SU-DHL-6 (cell line): Measurements from ENCODE around the gene RNF217.

Experiments
- H2AFZ ChIP-seq: fragments of 200-600 bp; sonication (generic); 2 replicates; pipeline ENCODE4 v1.6.1; 2014; ENCODE audit warnings: low read depth, mild to moderate bottlenecking, moderate library complexity, mixed read lengths, antibody characterized with exemption, low read length; ENCODE audit not compliant: severe bottlenecking
- H3F3A ChIP-seq: fragments of 200-600 bp; shearing (Covaris generic); 2 replicates; pipeline ENCODE4 v1.6.0; 2016; ENCODE audit warnings: antibody characterized with exemption, mild to moderate bottlenecking; ENCODE audit not compliant: insufficient read depth
- H3K27ac ChIP-seq: fragments of 200-600 bp; sonication (generic); 2 replicates; pipeline ENCODE4 v1.5.1; 2016; ENCODE audit warnings: low read depth, mild to moderate bottlenecking, low read length, moderate library complexity, mixed read lengths
- H3K27me3 ChIP-seq: fragments of 200-600 bp; sonication (generic), shearing (Covaris generic); 2 replicates; pipeline ENCODE4 v1.6.0; 2014; ENCODE audit warnings: mild to moderate bottlenecking, low read length
- H3K36me3 ChIP-seq: fragments of 200-600 bp; sonication (generic); 2 replicates; pipeline ENCODE4 v1.6.1; 2014; ENCODE audit warnings: mild to moderate bottlenecking, low read length, mixed read lengths
- H3K4me2 ChIP-seq: fragments of 300-600, 200-600 bp; shearing (Covaris generic), sonication (generic); 2 replicates; pipeline ENCODE4 v1.6.0; 2014; ENCODE audit warnings: low read length, low read depth, mild to moderate bottlenecking; ENCODE audit not compliant: poor library complexity, severe bottlenecking
- H3K4me3 ChIP-seq: fragments of 200-600 bp; sonication (generic); 2 replicates; pipeline ENCODE4 v1.5.1; 2014; ENCODE audit warnings: antibody characterized with exemption, low read length, mild to moderate bottlenecking, mixed read lengths; ENCODE audit not compliant: insufficient read depth, poor library complexity, severe bottlenecking
- H3K79me2 ChIP-seq: fragments of 200-600 bp; sonication (generic); 2 replicates; pipeline ENCODE4 v1.6.1; 2014; ENCODE audit warnings: mild to moderate bottlenecking, low read length, moderate library complexity; ENCODE audit not compliant: insufficient read depth
- H3K9ac ChIP-seq: fragments of 200-600 bp; sonication (generic); 2 replicates; pipeline ENCODE4 v1.7.0; 2014; ENCODE audit warnings: mild to moderate bottlenecking, low read length
- H3K9me2 ChIP-seq: fragments of 200-600 bp; sonication (generic); replicated peaks from 2 replicates; pipeline ENCODE4 v1.6.1; 2014; ENCODE audit warnings: low read length; ENCODE audit not compliant: insufficient read depth
- H3K9me3 ChIP-seq: fragments of 200-600 bp; sonication (generic); 2 replicates; pipeline ENCODE4 v1.6.1; 2014; ENCODE audit warnings: low read length, mixed read lengths; ENCODE audit not compliant: insufficient read depth
- H4K20me1 ChIP-seq: fragments of 200-600 bp; sonication (generic); 2 replicates; pipeline ENCODE4 v1.6.1; 2014; ENCODE audit warnings: low read depth, mild to moderate bottlenecking, antibody characterized with exemption, low read length, moderate library complexity, mixed read lengths
- EZH2phosphoT487 ChIP-seq: fragments of 200-600 bp; sonication (generic), shearing (Covaris generic); conservative IDR thresholded peaks from 2 replicates; pipeline ENCODE4 v1.6.1; 2018; ENCODE audit warnings: mild to moderate bottlenecking, antibody characterized with exemption, low read length, moderate library complexity, mixed read lengths
- TF ChIP-seq, protein P1 (sequence below): fragments of 200-600 bp; sonication (generic); IDR thresholded peaks from one replicate; pipeline ENCODE4 v1.5.1; 2017; ENCODE audit warnings: antibody characterized with exemption, mild to moderate bottlenecking, low read length, moderate library complexity; ENCODE audit not compliant: insufficient read depth, poor library complexity, severe bottlenecking

The RNF217 gene

DNA sequence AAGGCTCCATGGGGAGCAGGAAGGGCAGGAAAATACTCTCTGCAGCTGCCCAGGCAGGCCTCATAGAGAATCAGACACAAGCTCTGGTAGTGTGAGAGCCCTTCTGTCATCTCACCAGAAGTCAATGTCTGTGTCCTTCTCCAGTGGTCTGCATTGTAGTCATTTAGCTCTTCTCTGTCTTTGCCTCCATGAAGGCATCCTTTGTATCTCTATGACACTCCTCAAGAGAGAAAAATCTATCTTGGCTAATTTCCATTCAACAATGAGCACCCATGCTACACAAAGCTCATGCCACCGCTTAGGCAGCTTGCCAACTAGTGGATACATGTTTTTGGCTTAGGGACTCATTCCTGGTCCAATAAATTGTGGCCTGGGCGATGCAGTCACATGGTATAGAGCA lies 92.1 kb downstream of the RNF217 start:
- Histone ChIP-seq H3K27me3 (no peaks in the 10 kb centered on the region), H3K36me3 (no peaks in the 10 kb centered on the region), H4K20me1 (no peaks in the 10 kb centered on the region), H3K4me3 (no peak overlapping the region), H3K9me3 (no peaks in the 10 kb centered on the region), H3F3A (no peaks in the 10 kb centered on the region), H3K27ac (no peak overlapping the region), H3K9ac (no peak overlapping the region), H2AFZ (no peak overlapping the region), H3K79me2 (no peaks in the 10 kb centered on the region), H3K9me2 (no peaks in the 10 kb centered on the region), H3K4me2 (no peak overlapping the region)
- TF ChIP-seq EZH2phosphoT487: no peak
- TF ChIP-seq, protein P1, sequence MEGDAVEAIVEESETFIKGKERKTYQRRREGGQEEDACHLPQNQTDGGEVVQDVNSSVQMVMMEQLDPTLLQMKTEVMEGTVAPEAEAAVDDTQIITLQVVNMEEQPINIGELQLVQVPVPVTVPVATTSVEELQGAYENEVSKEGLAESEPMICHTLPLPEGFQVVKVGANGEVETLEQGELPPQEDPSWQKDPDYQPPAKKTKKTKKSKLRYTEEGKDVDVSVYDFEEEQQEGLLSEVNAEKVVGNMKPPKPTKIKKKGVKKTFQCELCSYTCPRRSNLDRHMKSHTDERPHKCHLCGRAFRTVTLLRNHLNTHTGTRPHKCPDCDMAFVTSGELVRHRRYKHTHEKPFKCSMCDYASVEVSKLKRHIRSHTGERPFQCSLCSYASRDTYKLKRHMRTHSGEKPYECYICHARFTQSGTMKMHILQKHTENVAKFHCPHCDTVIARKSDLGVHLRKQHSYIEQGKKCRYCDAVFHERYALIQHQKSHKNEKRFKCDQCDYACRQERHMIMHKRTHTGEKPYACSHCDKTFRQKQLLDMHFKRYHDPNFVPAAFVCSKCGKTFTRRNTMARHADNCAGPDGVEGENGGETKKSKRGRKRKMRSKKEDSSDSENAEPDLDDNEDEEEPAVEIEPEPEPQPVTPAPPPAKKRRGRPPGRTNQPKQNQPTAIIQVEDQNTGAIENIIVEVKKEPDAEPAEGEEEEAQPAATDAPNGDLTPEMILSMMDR: no peak

DNA sequence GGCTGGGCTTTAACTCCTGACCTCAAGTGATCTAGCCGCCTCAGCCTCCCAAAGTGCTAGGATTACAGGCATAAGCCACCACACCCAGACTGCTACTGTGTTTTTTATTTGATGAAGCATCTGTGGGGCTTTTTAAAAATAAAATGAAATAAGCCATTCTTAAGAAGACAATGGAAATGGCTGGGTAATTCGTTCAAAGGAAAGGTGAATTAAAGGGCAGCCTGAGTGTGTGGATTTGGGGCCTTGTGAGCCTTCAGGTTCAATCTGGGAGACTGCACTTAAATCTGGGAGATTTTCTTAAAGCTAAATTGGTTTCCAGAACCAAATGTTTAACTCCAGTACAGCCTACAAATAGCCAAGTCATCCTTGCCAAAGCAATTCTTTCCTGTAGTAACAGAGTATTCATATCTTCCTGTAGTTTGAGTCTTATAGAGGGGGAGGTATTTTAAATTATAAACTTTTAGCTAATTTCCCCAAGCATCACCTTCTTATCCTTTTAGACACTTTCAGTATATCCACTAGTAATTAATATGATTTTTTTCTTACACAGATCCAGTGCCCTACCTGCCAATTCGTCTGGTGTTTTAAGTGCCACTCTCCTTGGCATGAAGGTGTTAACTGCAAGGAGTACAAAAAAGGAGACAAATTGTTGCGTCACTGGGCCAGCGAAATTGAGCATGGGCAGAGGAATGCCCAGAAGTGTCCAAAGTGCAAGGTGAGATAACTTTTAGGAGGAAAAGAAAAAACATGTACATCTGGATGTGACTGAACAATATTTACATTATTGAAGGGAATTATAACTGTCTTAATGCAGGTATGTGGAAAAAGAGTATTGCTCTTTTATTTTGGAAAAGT lies 95.4 kb downstream of the RNF217 start:
- Histone ChIP-seq H3K9ac (no peak overlapping the region), H3K27me3 (no peaks in the 10 kb centered on the region), H4K20me1 (no peaks in the 10 kb centered on the region), H3K9me2 (no peaks in the 10 kb centered on the region), H3F3A (no peaks in the 10 kb centered on the region), H3K9me3 (no peaks in the 10 kb centered on the region), H3K27ac (no peak overlapping the region), H3K79me2 (no peaks in the 10 kb centered on the region), H3K36me3 (no peaks in the 10 kb centered on the region), H2AFZ (no peak overlapping the region), H3K4me2 (no peak overlapping the region), H3K4me3 (no peak overlapping the region)
- TF ChIP-seq, protein P1: no peak
- no peak for TF ChIP-seq EZH2phosphoT487

DNA sequence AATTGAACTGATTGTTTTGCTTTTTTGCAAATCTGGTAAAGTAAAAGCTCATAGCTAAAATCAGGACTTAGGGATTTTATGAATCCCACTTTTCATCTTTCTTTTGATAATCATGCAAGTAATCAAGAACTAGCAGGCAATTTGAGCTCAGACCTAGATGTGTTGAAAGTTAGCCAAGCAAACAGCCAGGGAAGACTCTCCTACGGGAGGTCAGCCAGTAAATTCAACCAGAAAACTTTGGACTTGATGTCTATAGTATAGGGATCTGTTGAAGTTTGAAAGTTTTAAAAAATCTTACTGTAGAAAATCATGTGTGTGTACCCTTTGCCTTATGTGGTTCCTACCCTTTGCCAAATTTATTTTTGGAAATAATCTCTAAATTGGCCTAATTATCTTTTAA lies 96.3 kb downstream of the RNF217 start:
- H3K27ac ChIP-seq: no peak overlapping the region
- no peaks in the 10 kb centered on the region for H3K79me2 ChIP-seq

More for the DNA sequence above, 96.3 kb downstream of the RNF217 start:
- no peaks in the 10 kb centered on the region for H4K20me1 ChIP-seq
- no peaks in the 10 kb centered on the region for H3K27me3 ChIP-seq
- H3F3A ChIP-seq: no peaks in the 10 kb centered on the region
- no peak overlapping the region for H3K4me2 ChIP-seq
- H3K9me2 ChIP-seq: no peaks in the 10 kb centered on the region
- no peaks in the 10 kb centered on the region for H3K36me3 ChIP-seq
- no peak overlapping the region for H2AFZ ChIP-seq
- H3K9ac ChIP-seq: no peak overlapping the region
- TF ChIP-seq, protein P1: no peak
- TF ChIP-seq EZH2phosphoT487: no peak
- no peak overlapping the region for H3K4me3 ChIP-seq
- H3K9me3 ChIP-seq: no peaks in the 10 kb centered on the region
